Erythroblast (primary cell): ENCODE results near the gene ZNF582.

Experiments
- GATA1 ChIP-seq: IDR thresholded peaks from 2 replicates; pipeline ENCODE4 v1.6.1; 2011; ENCODE audit warnings: low read depth, mild to moderate bottlenecking, control low read depth, low read length, moderate library complexity
- POLR2A ChIP-seq: IDR thresholded peaks from 2 replicates; pipeline ENCODE4 v1.6.1; 2011; ENCODE audit warnings: mild to moderate bottlenecking, low read length

- no peak for TF ChIP-seq POLR2A
- TF ChIP-seq GATA1 = no peak
Measured at GRCh38 chr19:56341948-56342347, 51.4 kb downstream of the ZNF582 start.
